GM12878 (cell line): Measurements from ENCODE around the gene SLC17A6.

Source experiments
- BACH1 ChIP-seq: fragments of 450-650 bp; IDR thresholded peaks from 2 replicates; pipeline ENCODE4 v1.6.1; 2017; ENCODE audit warnings: mild to moderate bottlenecking, borderline replicate concordance
- CTCF ChIP-seq, 3 experiments: IDR thresholded peaks in 2 of 3; conservative IDR thresholded peaks in 1 of 3; 2 replicates each; pipeline ENCODE4 v1.5.1; 2011; ENCODE audit warnings: low read depth in 3 of 3, low read length in 3 of 3, mild to moderate bottlenecking in 3 of 3, control low read depth in 2 of 3, moderate library complexity in 2 of 3, inconsistent platforms in 1 of 3, mixed read lengths in 1 of 3; ENCODE audit not compliant: control insufficient read depth in 2 of 3, insufficient read depth in 1 of 3; ENCODE audit errors: extremely low read depth in 1 of 3
- E2F4 ChIP-seq: IDR thresholded peaks from 2 replicates; pipeline ENCODE4 v1.6.1; 2012; ENCODE audit warnings: low read depth, low read length, improper control_type of control experiment
- EED ChIP-seq: sonication (generic); IDR thresholded peaks from 2 replicates; pipeline ENCODE4 v1.6.1; 2016; ENCODE audit warnings: antibody characterized with exemption, low read depth
- MEF2A ChIP-seq: IDR thresholded peaks from 2 replicates; pipeline ENCODE4 v1.6.1; 2011; ENCODE audit warnings: low read depth, mild to moderate bottlenecking, low read length, moderate library complexity; ENCODE audit not compliant: insufficient read depth
- POLR2A ChIP-seq: IDR thresholded peaks from 2 replicates; pipeline ENCODE4 v1.6.1; 2011; ENCODE audit warnings: low read depth, mild to moderate bottlenecking, low read length
- RFX5 ChIP-seq: IDR thresholded peaks from 2 replicates; pipeline ENCODE4 v1.6.1; 2011; ENCODE audit warnings: low read depth, low read length, improper control_type of control experiment
- SRF ChIP-seq, 2 experiments: IDR thresholded peaks; 2 replicates each; pipeline ENCODE4 v1.6.1; 2011; ENCODE audit warnings: low read depth in 2 of 2, low read length in 2 of 2, mild to moderate bottlenecking in 1 of 2, moderate library complexity in 1 of 2
- TCF7 ChIP-seq: IDR thresholded peaks from 2 replicates; pipeline ENCODE4 v1.6.1; 2014; ENCODE audit warnings: antibody characterized with exemption, borderline replicate concordance
- USF2 ChIP-seq: IDR thresholded peaks from 2 replicates; pipeline ENCODE4 v1.6.1; 2011; ENCODE audit warnings: low read depth, low read length, improper control_type of control experiment, borderline replicate concordance
- YBX1 ChIP-seq: fragments of 450-650 bp; IDR thresholded peaks from 2 replicates; pipeline ENCODE4 v1.6.1; 2016; ENCODE audit warnings: antibody characterized with exemption
- YY1 ChIP-seq: IDR thresholded peaks from 2 replicates; pipeline ENCODE4 v1.6.1; 2011; ENCODE audit warnings: low read depth, mild to moderate bottlenecking, low read length
- ZNF274 ChIP-seq: IDR thresholded peaks from one replicate; pipeline ENCODE4 v1.8.0; 2011; ENCODE audit not compliant: insufficient read length, insufficient read depth
- TF ChIP-seq, protein P1 (sequence below): fragments of 450-650 bp; IDR thresholded peaks from 2 replicates; pipeline ENCODE4 v1.6.1; 2017; ENCODE audit warnings: antibody characterized with exemption, mild to moderate bottlenecking, moderate library complexity

DNA sequence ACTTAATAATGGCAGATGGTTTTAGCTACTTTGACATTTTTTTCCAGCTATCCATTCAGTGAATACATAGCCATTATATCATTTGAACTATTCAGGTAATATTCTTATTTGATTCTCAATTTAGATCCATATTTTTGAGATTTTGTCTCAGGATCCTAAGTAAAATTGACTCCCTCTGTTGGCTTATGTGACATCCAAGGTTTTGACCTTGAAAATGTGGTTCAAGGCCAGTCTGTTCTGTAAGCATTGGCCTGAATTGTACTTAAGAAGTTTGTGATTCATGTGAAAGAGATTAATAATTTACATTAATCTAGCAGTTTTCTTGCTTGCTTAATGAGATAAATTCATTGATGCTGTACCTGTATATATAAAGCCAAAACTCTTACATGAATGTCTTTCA, 1.6 kb upstream of the SLC17A6 start:
- no peak for TF ChIP-seq SRF (IDR thresholded peaks at IDR 0.05; ENCODE audit: low read depth in 2 of 2, low read length in 2 of 2)
- no peak for TF ChIP-seq MEF2A
- no peak for TF ChIP-seq RFX5
- TF ChIP-seq CTCF (IDR thresholded peaks at IDR 0.05 in 2 of 3, conservative IDR thresholded peaks at IDR 0.05 in 1 of 3; ENCODE audit: control insufficient read depth in 2 of 3, extremely low read depth in 1 of 3, insufficient read depth in 1 of 3, low read depth in 3 of 3, low read length in 3 of 3), result no peak
- TF ChIP-seq USF2, result no peak
- no peak for TF ChIP-seq TCF7
- TF ChIP-seq, protein P1, sequence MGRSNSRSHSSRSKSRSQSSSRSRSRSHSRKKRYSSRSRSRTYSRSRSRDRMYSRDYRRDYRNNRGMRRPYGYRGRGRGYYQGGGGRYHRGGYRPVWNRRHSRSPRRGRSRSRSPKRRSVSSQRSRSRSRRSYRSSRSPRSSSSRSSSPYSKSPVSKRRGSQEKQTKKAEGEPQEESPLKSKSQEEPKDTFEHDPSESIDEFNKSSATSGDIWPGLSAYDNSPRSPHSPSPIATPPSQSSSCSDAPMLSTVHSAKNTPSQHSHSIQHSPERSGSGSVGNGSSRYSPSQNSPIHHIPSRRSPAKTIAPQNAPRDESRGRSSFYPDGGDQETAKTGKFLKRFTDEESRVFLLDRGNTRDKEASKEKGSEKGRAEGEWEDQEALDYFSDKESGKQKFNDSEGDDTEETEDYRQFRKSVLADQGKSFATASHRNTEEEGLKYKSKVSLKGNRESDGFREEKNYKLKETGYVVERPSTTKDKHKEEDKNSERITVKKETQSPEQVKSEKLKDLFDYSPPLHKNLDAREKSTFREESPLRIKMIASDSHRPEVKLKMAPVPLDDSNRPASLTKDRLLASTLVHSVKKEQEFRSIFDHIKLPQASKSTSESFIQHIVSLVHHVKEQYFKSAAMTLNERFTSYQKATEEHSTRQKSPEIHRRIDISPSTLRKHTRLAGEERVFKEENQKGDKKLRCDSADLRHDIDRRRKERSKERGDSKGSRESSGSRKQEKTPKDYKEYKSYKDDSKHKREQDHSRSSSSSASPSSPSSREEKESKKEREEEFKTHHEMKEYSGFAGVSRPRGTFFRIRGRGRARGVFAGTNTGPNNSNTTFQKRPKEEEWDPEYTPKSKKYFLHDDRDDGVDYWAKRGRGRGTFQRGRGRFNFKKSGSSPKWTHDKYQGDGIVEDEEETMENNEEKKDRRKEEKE, result no peak
- no peak for TF ChIP-seq YBX1
- no peak for TF ChIP-seq ZNF274
- TF ChIP-seq BACH1, result no peak
- TF ChIP-seq YY1, result no peak
- no peak for TF ChIP-seq EED
- no peak for TF ChIP-seq E2F4
- TF ChIP-seq POLR2A, result no peak
